ENCODE data around the gene NEFH. TPM values are rescaled to one million over a fixed set of nuclear protein-coding genes. Genes with fewer than 3 reads are reported as not detected.

The NEFH gene
- total RNA-seq, 1 donor from 2014 or later, result 0.87 TPM

Other genes with a start within 250 kb of the NEFH start
- gene RHBDD3, start 212.2 kb upstream of the NEFH start, total RNA-seq, result 19.2 TPM
- 191 TPM for gene EWSR1, start 211.9 kb upstream of the NEFH start, total RNA-seq
- gene GAS2L1, start 173.6 kb upstream of the NEFH start, total RNA-seq, result 36.2 TPM
- 1.9 TPM for gene RASL10A, start 164.5 kb upstream of the NEFH start, total RNA-seq
- 89.3 TPM for gene AP1B1, start 91.6 kb upstream of the NEFH start, total RNA-seq
- not detected for gene RFPL1, start 41.6 kb upstream of the NEFH start, total RNA-seq
- 33.3 TPM for gene THOC5, start 73.5 kb downstream of the NEFH start, total RNA-seq
- gene NIPSNAP1, start 100.9 kb downstream of the NEFH start, total RNA-seq, result 7.9 TPM
- gene NF2, start 123.4 kb downstream of the NEFH start, total RNA-seq, result 34.1 TPM
- gene CABP7, start 239.8 kb downstream of the NEFH start, total RNA-seq, result not detected